Glomerular endothelial cell (primary cell): ENCODE data around the gene UBAC1. TPM values are rescaled to one million over a fixed set of nuclear protein-coding genes. Genes with fewer than 3 reads are reported as not detected.
"Not testable (repeated sequence)": the region's sequence is repeated elsewhere in the genome, so short reads cannot be mapped to it uniquely, and the experiment has no call there.

ENCODE experiments used
- DNase-seq: peaks from one replicate; pipeline ENCODE4 v3.0.0-alpha.2; 2011; ENCODE audit warnings: low read depth, low spot score; ENCODE audit errors: extremely low read depth
- total RNA-seq: library from RNA; depleted of rRNA; stranded (reverse); fragments of >200 nt; gene quantifications from 2 replicates; pipeline ENCODE4 v1.2.3, GENCODE V29; 2015

Gene UBAC1
- total RNA-seq, 1 donor from 2014 or later = 57.8 TPM

- DNase-seq = no peak
Observed at GRCh38 chr9:135944444-135945252, 16.5 kb downstream of the UBAC1 start.

GRCh38 chr9:135943604-135944003, 17.6 kb downstream of the UBAC1 start:
- not testable (repeated sequence) for DNase-seq

GRCh38 chr9:135941288-135941995, 19.7 kb downstream of the UBAC1 start:
- DNase-seq = no peak

GRCh38 chr9:135939351-135940265, 21.6 kb downstream of the UBAC1 start:
- no peak for DNase-seq

GRCh38 chr9:135937521-135938489, 23.4 kb downstream of the UBAC1 start:
- DNase-seq = no peak

GRCh38 chr9:135933114-135933513, 28.1 kb downstream of the UBAC1 start:
- no peak for DNase-seq

- no peak for DNase-seq
Observed at GRCh38 chr9:135932656-135933055, 28.5 kb downstream of the UBAC1 start.

GRCh38 chr9:135931349-135931820, 29.8 kb downstream of the UBAC1 start:
- DNase-seq = no peak

GRCh38 chr9:135930446-135931345, 30.5 kb downstream of the UBAC1 start:
- no peak for DNase-seq

- no peak for DNase-seq
Observed at GRCh38 chr9:135929656-135930445, 31.3 kb downstream of the UBAC1 start.

- no peak for DNase-seq
Observed at GRCh38 chr9:135928731-135929655, 32.2 kb downstream of the UBAC1 start.

- DNase-seq = no peak
Observed at GRCh38 chr9:135928074-135928730, 33.0 kb downstream of the UBAC1 start.

GRCh38 chr9:135927195-135928013, 33.8 kb downstream of the UBAC1 start:
- DNase-seq = no peak

GRCh38 chr9:135926402-135927194, 34.6 kb downstream of the UBAC1 start:
- no peak for DNase-seq
